Spleen (tissue), 13 donors: ENCODE measurements around the gene RPL32. TPM values are rescaled to one million over a fixed set of nuclear protein-coding genes. Genes with fewer than 3 reads are reported as not detected.

Source experiments
- DNase-seq: peaks from one replicate; pipeline ENCODE4 v3.0.0-alpha.2; 2020
- H3K27ac ChIP-seq, 8 donors: fragments of 200-600 bp; sonication (generic) in 7 of 8; 1 replicate in 4 of 8; 2 replicates in 4 of 8; pipeline versions ENCODE4 v1.5.0 to v1.8.0; 2016 to 2021; ENCODE audit warnings: inconsistent platforms in 4 of 8, mild to moderate bottlenecking in 4 of 8, moderate library complexity in 1 of 8
- H3K27me3 ChIP-seq, 7 donors: fragments of 200-600 bp; sonication (generic) in 6 of 7; replicated peaks in 1 of 7; 1 replicate in 4 of 7; 2 replicates in 3 of 7; pipeline versions ENCODE4 v1.5.0 to v1.8.0; 2016 to 2021; ENCODE audit warnings: inconsistent platforms in 3 of 7, mild to moderate bottlenecking in 1 of 7
- H3K36me3 ChIP-seq, 6 donors: fragments of 200-600 bp; sonication (generic) in 5 of 6; 1 replicate in 4 of 6; 2 replicates in 2 of 6; pipeline versions ENCODE4 v1.5.0 to v1.8.0; 2016 to 2021; ENCODE audit warnings: inconsistent platforms in 2 of 6
- H3K4me1 ChIP-seq, 6 donors: fragments of 200-600 bp; sonication (generic) in 5 of 6; 1 replicate in 3 of 6; 2 replicates in 3 of 6; pipeline versions ENCODE4 v1.5.0 to v1.8.0; 2016 to 2021; ENCODE audit warnings: inconsistent platforms in 3 of 6
- H3K4me3 ChIP-seq, 8 donors: fragments of 200-600 bp; sonication (generic) in 7 of 8; 1 replicate in 4 of 8; 2 replicates in 4 of 8; pipeline versions ENCODE4 v1.5.0 to v1.8.0; 2016 to 2021; ENCODE audit warnings: inconsistent platforms in 4 of 8, mild to moderate bottlenecking in 4 of 8, moderate library complexity in 2 of 8
- H3K9me3 ChIP-seq, 8 donors: fragments of 200-600 bp; sonication (generic) in 7 of 8; 1 replicate in 4 of 8; 2 replicates in 4 of 8; pipeline versions ENCODE4 v1.5.0 to v1.8.0; 2016 to 2021; ENCODE audit warnings: inconsistent platforms in 4 of 8
- CTCF ChIP-seq, 11 experiments: fragments of 200-600 bp in 7 of 11; fragments of 450-650 bp in 4 of 11; sonication (generic) in 4 of 11; IDR thresholded peaks in 8 of 11; conservative IDR thresholded peaks in 3 of 11; 1 replicate in 7 of 11; 2 replicates in 4 of 11; pipeline versions ENCODE4 v1.4.0 to v1.8.0; 2016 to 2021; ENCODE audit warnings: antibody characterized with exemption in 11 of 11, inconsistent platforms in 4 of 11, mild to moderate bottlenecking in 1 of 11
- POLR2A ChIP-seq, 3 donors: fragments of 450-650 bp; IDR thresholded peaks; one replicate each; pipeline ENCODE4 v1.5.1; 2017; ENCODE audit warnings: antibody characterized with exemption in 3 of 3, mild to moderate bottlenecking in 1 of 3
- POLR2AphosphoS5 ChIP-seq, 3 donors: sonication (generic); formaldehyde crosslinking; IDR thresholded peaks; one replicate each; pipeline ENCODE4 v1.5.1; 2017; ENCODE audit warnings: antibody characterized with exemption in 3 of 3
- WGBS, 5 donors: extraction: QIAGEN DNeasy Blood & Tissue Kit in 3 of 5; methylation state at CpG; one replicate each; pipeline versions ENCODE4 v1.1.5 to v1.1.7; 2013 to 2018; 5-methylcytosine and 5-hydroxymethylcytosine counted together
- intact Hi-C: fragments of 100-400 bp; cut with DNase I; formaldehyde crosslinking; loops from one replicate; pipeline ENCODE4 v1.15.0; 2023; ENCODE audit warnings: low total_unique reads
- long read RNA-seq, 2 donors: transcript quantifications; one replicate each; lab custom pipeline, GENCODE V29; 2026
- polyA plus RNA-seq, 3 donors: library from polyadenylated mRNA; stranded (reverse); fragments of 200-250 nt; gene quantifications; one replicate each; pipeline ENCODE4 v1.2.1, GENCODE V29; 2013
- total RNA-seq, 7 donors: library from RNA; depleted of rRNA in 3 of 7; stranded (reverse); fragments of >200 nt in 3 of 7; fragmentation: NEBNext Ultra II Directional in 4 of 7; extraction: Animal tissue kit (Norgen Biotek cat#: 25700) in 4 of 7; gene quantifications; one replicate each; pipeline versions ENCODE4 v1.1.0 to v1.2.1, GENCODE V29; 2016 to 2021
- donor health status: healthy with polysubstance abuse.
- donor health status: DM: no; HTN: no; CAD: no; lungs with moderate emphysema.
- donor health status: DM: no; HTN: no; CAD: no.
- donor health status: Bipolar disorder and iron deficiency.
- donor health status: healthy.
- donor health status: DM: no; HTN: no; CAD: no.
- donor health status: DM: yes; HTN: yes; CAD: no.

RPL32 gene
- 1,000 to 10,000 TPM in 6 of 7 donors, 100 to 1,000 TPM in 1; 911 to 1,835 (median 1,346) TPM for total RNA-seq
- 1,000 to 10,000 TPM; 3,289 to 6,164 (median 6,022) TPM for polyA plus RNA-seq
- long read RNA-seq, donor 1, transcript RPL32-203 (4 exons, 1,749 nt) = minor isoform, 11 of 1,648 reads
- long read RNA-seq, donor 1, transcript RPL32-207 (3 exons, 631 nt) = minor isoform, 15 of 1,648 reads
- long read RNA-seq, donor 1, transcript RPL32-204 (4 exons, 2,117 nt) = major isoform, 1,406 of 1,648 reads
- long read RNA-seq, donor 1, transcript RPL32-202 (3 exons, 1,734 nt) = minor isoform, 141 of 1,648 reads
- long read RNA-seq, donor 1, partial matches to known transcripts = 50 of 1,648 reads
- long read RNA-seq, donor 1, other reads (novel, unspliced or antisense) = 21 of 1,648 reads
- long read RNA-seq, donor 2, transcript RPL32-203 (4 exons, 1,749 nt) = minor isoform, 9 of 1,240 reads
- long read RNA-seq, donor 2, transcript RPL32-204 (4 exons, 2,117 nt) = major isoform, 1,115 of 1,240 reads
- long read RNA-seq, donor 2, transcript RPL32-207 (3 exons, 631 nt) = minor isoform, 13 of 1,240 reads
- long read RNA-seq, donor 2, transcript RPL32-202 (3 exons, 1,734 nt) = minor isoform, 63 of 1,240 reads
- long read RNA-seq, donor 2, partial matches to known transcripts = 24 of 1,240 reads
- long read RNA-seq, donor 2, other reads (novel, unspliced or antisense) = 14 of 1,240 reads

DNA sequence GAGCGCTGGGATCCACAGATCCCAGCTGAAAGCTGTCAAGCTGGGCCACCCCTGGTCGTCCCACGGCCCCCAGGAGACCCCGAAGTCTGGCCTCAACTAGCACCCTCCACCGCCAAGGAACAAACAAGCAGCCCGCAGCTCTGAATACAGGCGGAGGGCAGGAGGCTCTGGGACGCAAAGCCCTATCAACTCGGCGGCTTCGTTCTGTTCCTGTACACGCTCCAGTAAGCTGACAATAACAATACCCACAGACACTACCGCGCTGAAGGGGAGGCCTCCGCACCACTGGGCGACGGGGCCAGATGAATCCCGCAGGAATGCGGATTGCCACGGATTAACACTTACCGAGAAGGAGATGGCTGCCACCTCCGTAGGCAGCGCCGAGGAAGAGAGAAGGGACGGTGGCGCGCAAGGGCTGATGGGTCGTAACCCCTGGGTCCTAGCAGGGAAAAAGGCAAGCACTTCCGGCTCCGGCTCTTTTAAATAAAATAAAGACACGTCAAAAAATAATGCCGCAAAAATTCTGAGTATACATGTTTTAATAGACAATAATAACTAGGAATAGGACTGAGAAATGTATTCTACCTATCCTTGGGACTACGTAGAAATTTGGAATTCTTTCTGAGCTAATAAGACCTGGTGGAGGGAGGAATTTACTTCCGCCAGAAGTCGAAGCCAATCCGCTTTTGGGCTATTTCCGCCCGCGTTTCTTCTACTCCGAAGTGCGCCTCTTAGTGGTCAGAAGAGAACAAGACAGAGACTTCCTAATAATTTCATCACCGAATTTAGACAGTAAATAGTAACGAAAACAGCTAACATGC, at the start of gene RPL32:
Gene RPL32, minus strand, starts transcription at position 417 of the 821 bp plus-strand sequence. CDS start 1,328 bp downstream, outside the sequence.
- intact Hi-C loops = no loop called here
- H3K36me3 ChIP-seq = peaks cover 0 to 40% (median 33%) of the 10 kb centered on the region in 6 donors
- H3K27me3 ChIP-seq = no peaks in the 10 kb centered on the region
- TF ChIP-seq POLR2AphosphoS5 (IDR thresholded peaks at IDR 0.05) (peak; percentile 95 to 99 (median 98)), POLR2A (IDR thresholded peaks at IDR 0.05) (peak; percentile 36 to 81 (median 68)), CTCF (IDR thresholded peaks at IDR 0.05 in 8 of 11, conservative IDR thresholded peaks at IDR 0.05 in 3 of 11) (peak; percentile 76 to 93 (median 86))
- DNase-seq = peak; percentile 95
- H3K4me1 ChIP-seq = peaks cover 16 to 50% (median 42%) of the 10 kb centered on the region in 6 donors
- no peaks in the 10 kb centered on the region for H3K9me3 ChIP-seq
- H3K27ac ChIP-seq = peak within 1 kb of the TSS; percentile 88 to 98 (median 94)
- WGBS, 5 donors = 0 to 1% (median 1%) methylated on average over 28 to 43 of the region's 43 CpGs
- H3K4me3 ChIP-seq = peak within 1 kb of the TSS; percentile 47 to 96 (median 86)

- Histone ChIP-seq H3K27me3 (peaks cover 0 to 34% (median 0%) of the 10 kb centered on the region in 7 donors), H3K4me3 (no peak overlapping the region), H3K36me3 (no peaks in the 10 kb centered on the region), H3K27ac (no peak overlapping the region), H3K9me3 (no peaks in the 10 kb centered on the region), H3K4me1 (peaks cover 3 to 30% (median 20%) of the 10 kb centered on the region in 6 donors)
- intact Hi-C loops = no loop called here
- TF ChIP-seq POLR2A (IDR thresholded peaks at IDR 0.05) = no peak
- no peak for TF ChIP-seq POLR2AphosphoS5 (IDR thresholded peaks at IDR 0.05)
- no peak for TF ChIP-seq CTCF (IDR thresholded peaks at IDR 0.05 in 8 of 11, conservative IDR thresholded peaks at IDR 0.05 in 3 of 11)
- WGBS, 5 donors = 88 to 93% (median 89%) methylated on average over 10 of the region's 10 CpGs
- peak; percentile 41 for DNase-seq
Observed at GRCh38 chr3:12890610-12891390, 49.4 kb upstream of the RPL32 start.

DNA sequence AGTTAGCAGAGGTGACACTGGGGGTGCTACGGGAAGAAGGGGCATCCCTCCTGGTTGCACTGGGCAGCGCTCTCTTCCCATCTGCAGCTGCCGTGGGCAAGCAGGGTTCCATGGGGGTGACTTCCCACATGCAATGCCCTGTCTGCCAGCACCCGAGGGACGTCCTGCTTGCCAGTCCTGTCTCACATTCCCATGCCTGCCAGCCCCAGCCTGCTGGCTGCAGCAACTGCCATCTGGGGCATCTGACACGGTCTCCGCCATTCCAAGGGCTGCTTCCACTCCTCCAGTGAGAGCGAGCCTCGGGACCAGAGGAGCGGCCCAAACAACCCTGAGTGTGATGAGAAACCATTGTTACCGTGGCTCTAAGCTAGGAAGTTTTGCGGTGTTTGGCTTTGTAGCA, 45.4 kb upstream of the RPL32 start:
- TF ChIP-seq POLR2A (IDR thresholded peaks at IDR 0.05) = no peak
- no peak for TF ChIP-seq POLR2AphosphoS5 (IDR thresholded peaks at IDR 0.05)
- no peak for TF ChIP-seq CTCF (IDR thresholded peaks at IDR 0.05 in 8 of 11, conservative IDR thresholded peaks at IDR 0.05 in 3 of 11)
- Histone ChIP-seq H3K36me3 (no peaks in the 10 kb centered on the region), H3K9me3 (no peaks in the 10 kb centered on the region), H3K4me3 (no peak overlapping the region), H3K27me3 (peaks cover 0 to 34% (median 0%) of the 10 kb centered on the region in 7 donors), H3K27ac (no peak overlapping the region), H3K4me1 (peaks cover 2 to 49% (median 32%) of the 10 kb centered on the region in 6 donors)
- peak; percentile 73 for DNase-seq
- intact Hi-C loops = no loop called here
- 88 to 97% (median 91%) methylated on average over 10 to 12 of the region's 12 CpGs for WGBS, 5 donors
